Stimulated activated CD8-positive, alpha-beta memory T cell treated with anti-CD3 and anti-CD28 coated beads, Interleukin-7, amount 100 ng/mL, for 1 hour (primary cell): ENCODE data around the gene TRIM44.
"Not testable (repeated sequence)": the region's sequence is repeated elsewhere in the genome, so short reads cannot be mapped to it uniquely, and the experiment has no call there.

Source experiments
- DNase-seq, 2 donors: peaks; one replicate each; pipeline ENCODE4 v3.0.0-alpha.2; 2020; ENCODE audit warnings: low read depth in 2 of 2

Gene TRIM44

DNA sequence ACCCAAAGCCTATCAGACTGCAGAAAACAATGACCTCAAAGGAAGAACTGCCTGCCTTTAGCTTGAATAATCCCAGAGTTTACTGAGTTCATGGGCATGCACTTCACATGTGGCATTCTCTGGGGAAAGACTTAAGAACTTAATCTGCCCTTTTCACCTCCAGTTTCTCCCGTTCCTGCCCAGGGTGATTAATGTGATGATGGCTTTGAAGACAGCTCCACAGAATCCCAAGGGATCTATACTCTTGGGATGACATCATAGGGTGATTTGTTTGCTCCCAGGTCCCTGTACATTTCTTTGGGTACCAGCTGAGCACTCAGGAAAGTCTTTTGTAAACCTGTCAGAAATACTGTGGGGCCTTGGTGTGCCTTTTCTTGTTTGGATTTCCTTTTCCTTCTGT lies 30.3 kb upstream of the TRIM44 start:
- DNase-seq: no peak

- no peak for DNase-seq
These were observed 28.6 kb upstream of the TRIM44 start for GRCh38 chr11:35633827-35634423.

DNA sequence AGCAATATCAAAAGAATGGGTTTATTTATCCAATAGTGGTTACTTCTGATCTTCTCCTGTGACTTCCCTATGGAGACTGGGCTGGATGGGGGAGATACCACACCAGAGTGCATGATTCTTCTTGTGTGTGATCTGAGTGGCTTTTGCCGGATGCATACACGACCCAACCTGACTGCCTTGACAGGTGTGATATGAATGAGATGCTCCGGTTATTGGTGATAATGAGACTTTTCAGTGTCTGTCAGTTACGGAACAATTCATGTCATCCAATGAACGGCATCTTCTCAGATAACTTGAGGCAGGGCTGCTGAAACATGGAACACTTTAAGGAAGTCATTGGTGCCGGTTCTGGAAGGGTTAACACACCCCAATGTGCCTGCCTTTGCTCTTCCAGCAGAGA lies 26.6 kb upstream of the TRIM44 start:
- DNase-seq: no peak

DNA sequence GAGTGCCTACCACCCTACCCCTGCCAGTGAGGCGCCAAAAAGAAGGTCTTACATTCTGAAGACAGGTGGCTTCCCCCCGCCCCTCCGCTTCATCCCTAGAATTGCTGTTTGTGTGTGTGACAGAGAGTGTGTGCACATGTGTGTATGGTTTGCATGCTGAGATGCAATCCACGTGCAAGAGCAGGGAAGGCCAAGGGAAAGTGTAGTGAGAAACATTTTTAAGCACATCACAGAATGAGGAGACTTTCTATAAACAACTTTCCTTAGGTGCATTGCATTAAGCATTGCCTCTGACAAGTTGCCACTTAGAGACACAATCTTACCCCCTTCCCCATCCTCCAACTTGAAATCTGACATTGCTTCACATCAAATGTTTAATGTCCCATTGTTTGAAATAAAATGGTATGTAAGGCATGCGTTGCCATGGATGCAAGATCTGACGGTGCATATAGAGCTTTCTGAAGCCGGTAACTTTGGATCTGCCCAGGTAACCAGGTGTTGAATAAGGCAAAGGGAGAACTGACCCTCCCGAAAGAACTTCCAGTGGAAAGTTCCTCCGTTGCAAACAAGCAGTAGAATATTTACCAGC lies 22.9 kb upstream of the TRIM44 start:
- DNase-seq: no peak

DNA sequence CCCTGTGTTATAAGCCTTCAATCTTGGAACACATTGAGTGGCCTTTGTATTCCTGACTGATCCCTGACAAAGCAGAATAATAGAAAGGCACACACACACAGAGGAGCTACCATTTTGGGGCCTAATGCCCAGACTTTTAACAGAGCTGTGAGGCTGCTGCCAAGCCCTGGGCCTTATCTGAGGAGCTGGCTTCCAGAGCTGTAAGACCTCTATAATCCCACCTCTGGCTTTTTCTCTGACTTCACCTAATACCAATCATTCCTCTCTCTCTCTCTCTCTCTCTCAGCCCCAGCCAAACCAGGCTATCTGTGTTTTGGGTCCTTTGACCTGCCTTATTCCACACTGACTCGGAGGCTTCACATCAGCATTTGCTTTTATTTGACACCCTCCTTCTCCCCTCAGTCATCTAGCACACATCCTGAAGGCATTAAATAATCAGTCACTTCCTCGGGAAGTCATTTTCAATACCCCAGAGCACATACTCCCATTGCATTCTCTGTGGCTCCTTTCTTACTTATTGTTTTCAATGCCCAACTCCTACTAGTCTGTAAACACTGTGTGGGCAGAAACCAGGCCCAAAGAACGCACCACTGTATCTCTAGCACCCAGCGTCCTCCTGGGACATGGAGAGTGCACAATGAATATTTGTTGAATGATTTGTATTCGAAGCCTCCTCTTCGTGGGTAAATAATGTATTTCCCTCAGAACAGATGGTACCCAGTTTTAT lies 21.2 kb upstream of the TRIM44 start:
- DNase-seq: no peak

GRCh38 chr11:35641964-35642363 lies 20.6 kb upstream of the TRIM44 start:
- no peak for DNase-seq

- DNase-seq: no peak
These were observed 15.0 kb upstream of the TRIM44 start for GRCh38 chr11:35647421-35648093.

DNA sequence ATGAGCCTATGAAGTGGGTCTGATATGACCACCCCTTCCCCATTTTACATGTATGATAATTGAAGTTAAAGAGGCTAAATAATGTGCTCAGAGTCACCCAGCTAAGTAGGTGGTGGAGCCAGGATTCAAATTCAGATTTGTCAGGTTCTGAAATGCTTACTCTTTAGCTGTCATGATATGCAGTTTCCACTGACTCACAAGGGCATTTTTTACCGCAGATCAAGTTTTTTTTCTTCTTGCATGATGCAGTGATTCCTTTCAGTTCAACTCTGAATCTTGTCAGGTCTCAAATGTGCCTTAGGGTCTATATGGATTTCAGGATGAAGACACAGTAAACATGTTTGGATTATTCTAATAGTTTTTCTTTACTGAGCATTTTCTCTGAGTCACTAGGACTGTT lies 12.6 kb upstream of the TRIM44 start:
- DNase-seq: no peak

GRCh38 chr11:35650467-35650866 lies 12.1 kb upstream of the TRIM44 start:
- no peak for DNase-seq

GRCh38 chr11:35651263-35651662 lies 11.3 kb upstream of the TRIM44 start:
- DNase-seq: no peak

DNA sequence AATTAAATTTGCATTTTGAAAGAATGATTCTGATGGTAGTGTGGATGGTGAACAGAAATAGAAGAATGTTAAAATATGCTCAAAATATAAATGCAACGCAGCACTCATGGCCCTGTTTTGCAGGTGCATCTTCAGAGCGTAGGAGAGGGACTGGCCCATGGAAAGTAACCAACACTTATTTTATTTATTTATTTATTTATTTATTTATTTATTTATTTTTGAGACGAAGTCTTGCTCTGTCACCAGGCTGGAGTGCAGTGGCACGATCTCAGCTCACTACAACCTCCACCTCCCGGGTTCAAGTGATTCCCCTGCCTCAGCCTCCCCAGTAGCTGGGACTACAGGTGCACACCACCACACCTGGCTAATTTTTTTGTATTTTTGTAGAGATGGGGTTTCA lies 9.8 kb upstream of the TRIM44 start:
- DNase-seq: not testable (repeated sequence)

- DNase-seq: no peak
These were observed 7.9 kb upstream of the TRIM44 start for GRCh38 chr11:35654711-35655110.

- DNase-seq: no peak
These were observed 7.3 kb upstream of the TRIM44 start for GRCh38 chr11:35655254-35655653.

- no peak for DNase-seq
These were observed 6.7 kb upstream of the TRIM44 start for GRCh38 chr11:35655856-35656255.

GRCh38 chr11:35658020-35658948 lies 4.3 kb upstream of the TRIM44 start:
- DNase-seq: no peak

GRCh38 chr11:35661534-35661933 lies 1.0 kb upstream of the TRIM44 start:
- DNase-seq: no peak

GRCh38 chr11:35662061-35662648 lies 420 bp upstream of the TRIM44 start:
- DNase-seq: no peak

- no peak for DNase-seq
These were observed 780 bp downstream of the TRIM44 start for GRCh38 chr11:35663408-35663702.

DNA sequence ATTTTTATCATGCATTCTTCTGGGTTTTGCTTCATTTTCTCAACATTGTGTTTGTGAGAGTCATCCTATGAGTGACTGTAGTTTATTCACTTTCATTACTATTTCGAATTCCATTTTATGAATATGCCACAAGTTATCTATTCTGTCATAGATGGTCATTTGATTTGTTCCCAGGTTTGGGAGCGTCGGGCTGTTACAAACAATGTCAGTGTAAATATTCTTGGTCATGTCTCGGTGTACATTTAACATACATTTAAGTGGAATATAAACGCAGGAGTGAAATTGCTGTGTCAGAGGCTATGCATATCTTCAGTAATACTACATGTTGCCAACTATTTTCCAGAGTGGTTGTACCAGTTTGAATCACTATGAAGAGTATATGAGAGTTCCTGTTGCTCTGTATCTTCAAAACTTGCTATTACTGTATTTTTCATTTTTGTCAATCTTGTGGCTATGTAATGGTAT lies 2.4 kb downstream of the TRIM44 start:
- DNase-seq: no peak

GRCh38 chr11:35667257-35667656 lies 4.7 kb downstream of the TRIM44 start:
- DNase-seq: no peak

GRCh38 chr11:35668350-35668749 lies 5.8 kb downstream of the TRIM44 start:
- not testable (repeated sequence) for DNase-seq
